Mesendoderm (in vitro differentiated cells): ENCODE results near the gene FAM135A.
"Not testable (repeated sequence)": the region's sequence is repeated elsewhere in the genome, so short reads cannot be mapped to it uniquely, and the experiment has no call there.

Source experiments
- DNase-seq: peaks from one replicate; pipeline ENCODE4 v3.0.0; 2013
- H2AK5ac ChIP-seq: 2 replicates; pipeline ENCODE4 v1.6.1; 2013; ENCODE audit warnings: low read length, inconsistent platforms
- H2BK120ac ChIP-seq: 2 replicates; pipeline ENCODE4 v1.6.1; 2013; ENCODE audit warnings: low read depth, mild to moderate bottlenecking, low read length, moderate library complexity, mixed read lengths
- H2BK15ac ChIP-seq: replicated peaks from 2 replicates; pipeline ENCODE4 v1.6.1; 2013; ENCODE audit warnings: low read depth, mild to moderate bottlenecking, moderate library complexity
- H2BK5ac ChIP-seq: 2 replicates; pipeline ENCODE4 v1.6.1; 2013; ENCODE audit warnings: low read length, inconsistent platforms
- H3K18ac ChIP-seq: 2 replicates; pipeline ENCODE4 v1.6.1; 2013; ENCODE audit warnings: mild to moderate bottlenecking, low read length, mixed read lengths
- H3K23ac ChIP-seq: one replicate; pipeline ENCODE4 v1.6.1; 2013; ENCODE audit warnings: low read length
- H3K27ac ChIP-seq: 2 replicates; pipeline ENCODE4 v1.5.1; 2013; ENCODE audit warnings: low read depth, mild to moderate bottlenecking, inconsistent platforms, low read length, moderate library complexity
- H3K27me3 ChIP-seq: 2 replicates; pipeline ENCODE4 v1.6.1; 2013; ENCODE audit warnings: low read length, control low read depth, mild to moderate bottlenecking, inconsistent platforms; ENCODE audit not compliant: insufficient read depth, poor library complexity
- H3K36me3 ChIP-seq: 2 replicates; pipeline ENCODE4 v1.6.1; 2013; ENCODE audit warnings: low read length, inconsistent platforms; ENCODE audit not compliant: control insufficient read depth, insufficient read depth
- H3K4ac ChIP-seq: one replicate; pipeline ENCODE4 v1.6.1; 2013; ENCODE audit warnings: low read depth, mild to moderate bottlenecking, low read length, moderate library complexity
- H3K4me1 ChIP-seq: 2 replicates; pipeline ENCODE4 v1.6.1; 2013; ENCODE audit warnings: low read depth, low read length, inconsistent platforms; ENCODE audit not compliant: control insufficient read depth
- H3K4me2 ChIP-seq: 2 replicates; pipeline ENCODE4 v1.6.1; 2013; ENCODE audit warnings: low read length
- H3K4me3 ChIP-seq: 2 replicates; pipeline ENCODE4 v1.5.1; 2013; ENCODE audit warnings: mild to moderate bottlenecking, low read length
- H3K56ac ChIP-seq: one replicate; pipeline ENCODE4 v1.6.1; 2013; ENCODE audit warnings: low read length
- H3K79me1 ChIP-seq: 2 replicates; pipeline ENCODE4 v1.6.1; 2013; ENCODE audit warnings: low read length, inconsistent platforms
- H3K79me2 ChIP-seq: 2 replicates; pipeline ENCODE4 v1.6.1; 2013; ENCODE audit warnings: mild to moderate bottlenecking, low read length; ENCODE audit not compliant: control insufficient read depth, insufficient read depth
- H3K9ac ChIP-seq: 2 replicates; pipeline ENCODE4 v1.6.1; 2013; ENCODE audit warnings: low read length, inconsistent platforms
- H4K5ac ChIP-seq: one replicate; pipeline ENCODE4 v1.6.1; 2013; ENCODE audit warnings: low read length
- H4K8ac ChIP-seq: one replicate; pipeline ENCODE4 v1.6.1; 2013; ENCODE audit warnings: low read depth, mild to moderate bottlenecking, control low read depth, low read length, moderate library complexity
- WGBS: extraction: QIAGEN DNeasy Blood & Tissue Kit; methylation state at CpG from one replicate; pipeline ENCODE4 v1.1.7; 2013; ENCODE audit warnings: low lambda C conversion rate, missing lambda C conversion rate; ENCODE audit not compliant: insufficient coverage; ENCODE audit errors: extremely low coverage; 5-methylcytosine and 5-hydroxymethylcytosine counted together

The FAM135A gene

DNA sequence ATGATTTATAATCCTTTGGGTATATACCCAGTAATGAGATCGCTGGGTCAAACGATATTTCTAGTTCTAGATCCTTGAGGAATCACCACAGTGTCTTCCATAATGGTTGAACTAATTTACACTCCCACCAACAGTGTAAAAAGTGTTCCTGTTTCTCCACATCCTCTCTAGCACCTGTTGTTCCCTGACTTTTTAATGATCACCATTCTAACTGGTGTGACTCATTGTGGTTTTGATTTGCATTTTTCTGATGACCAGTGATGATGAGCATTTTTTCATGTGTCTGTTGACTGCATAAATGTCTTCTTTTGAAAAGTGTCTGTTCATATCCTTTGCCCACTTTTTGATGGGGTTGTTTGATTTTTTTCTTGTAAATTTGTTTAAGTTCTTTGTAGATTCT is 40.6 kb downstream of the FAM135A start:
- not testable (repeated sequence) for H3K18ac ChIP-seq, H3K27ac ChIP-seq, DNase-seq, H2BK120ac ChIP-seq, H3K27me3 ChIP-seq, H4K5ac ChIP-seq, H3K4me2 ChIP-seq, H3K23ac ChIP-seq, H2BK15ac ChIP-seq, H3K56ac ChIP-seq, H3K36me3 ChIP-seq, H3K4me3 ChIP-seq, H4K8ac ChIP-seq, H3K9ac ChIP-seq, H3K79me2 ChIP-seq, H2BK5ac ChIP-seq, H3K4ac ChIP-seq, H3K4me1 ChIP-seq, H3K79me1 ChIP-seq, H2AK5ac ChIP-seq
- no CpG with 5 or more reads among the region's 2 CpGs for WGBS

DNA sequence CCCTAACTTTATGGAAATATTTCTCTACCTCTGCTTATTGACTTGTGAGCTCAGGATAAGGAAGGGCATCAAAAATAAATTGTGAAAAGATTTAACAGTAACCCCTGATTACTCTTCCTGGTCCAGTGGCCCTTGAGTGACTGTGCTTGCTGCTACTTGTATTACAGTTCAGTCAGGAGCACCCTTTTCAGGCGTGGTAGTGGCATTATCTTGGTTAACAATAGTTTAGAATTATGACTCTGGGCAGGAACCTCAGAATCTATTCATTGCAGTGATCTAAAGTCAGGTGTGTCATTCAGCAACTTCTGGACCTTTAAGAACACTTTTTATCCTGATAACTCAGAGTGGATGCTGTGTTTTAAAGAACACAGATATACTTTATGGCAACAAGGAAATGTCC is 43.4 kb downstream of the FAM135A start:
- Histone ChIP-seq H3K23ac (no peak overlapping the region), H3K18ac (no peak overlapping the region), H3K27me3 (no peaks in the 10 kb centered on the region), H3K9ac (no peak overlapping the region), H3K4ac (no peak overlapping the region), H3K27ac (no peak overlapping the region), H3K4me3 (no peak overlapping the region), H4K5ac (no peak overlapping the region), H3K36me3 (no peaks in the 10 kb centered on the region), H3K79me2 (no peaks in the 10 kb centered on the region), H3K79me1 (no peaks in the 10 kb centered on the region), H3K4me1 (no peaks in the 10 kb centered on the region), H4K8ac (no peak overlapping the region), H2BK120ac (no peak overlapping the region), H3K4me2 (no peak overlapping the region), H2BK15ac (no peak overlapping the region), H2AK5ac (no peak overlapping the region), H3K56ac (no peak overlapping the region), H2BK5ac (no peak overlapping the region)
- WGBS, result no CpG with 5 or more reads among the region's 1 CpG
- DNase-seq, result no peak

DNA sequence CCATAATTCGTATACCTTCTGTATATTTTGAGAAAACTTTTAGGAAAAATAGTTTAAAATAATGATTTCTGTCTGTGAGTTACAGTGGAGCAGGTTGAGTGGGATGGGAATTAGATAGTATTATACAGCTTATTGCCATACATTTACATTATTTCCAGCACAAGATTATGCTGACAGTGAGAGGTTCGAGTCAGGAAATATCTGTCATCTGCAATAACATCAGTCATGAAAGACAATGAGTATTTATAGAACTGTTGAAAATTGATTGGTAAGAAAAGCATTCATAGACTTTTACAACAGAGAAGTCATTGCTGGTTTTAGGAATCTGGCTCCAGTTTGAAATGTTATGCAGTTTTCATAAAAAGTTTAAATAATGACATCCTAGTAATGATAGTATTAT is 45.9 kb downstream of the FAM135A start:
- H3K4me3 ChIP-seq, result no peak overlapping the region
- H3K36me3 ChIP-seq, result no peaks in the 10 kb centered on the region
- no peak overlapping the region for H3K4ac ChIP-seq
- no peak overlapping the region for H4K8ac ChIP-seq
- H2BK5ac ChIP-seq, result no peak overlapping the region
- no peak overlapping the region for H3K4me2 ChIP-seq
- H3K27me3 ChIP-seq, result no peaks in the 10 kb centered on the region
- no peaks in the 10 kb centered on the region for H3K79me1 ChIP-seq
- no peak overlapping the region for H2BK15ac ChIP-seq
- no peak overlapping the region for H4K5ac ChIP-seq
- H2BK120ac ChIP-seq, result no peak overlapping the region
- WGBS, result 100% methylated on average over 1 of the region's 2 CpGs
- no peak overlapping the region for H3K56ac ChIP-seq
- H2AK5ac ChIP-seq, result no peak overlapping the region
- no peaks in the 10 kb centered on the region for H3K4me1 ChIP-seq
- no peak for DNase-seq
- no peak overlapping the region for H3K9ac ChIP-seq
- H3K27ac ChIP-seq, result no peak overlapping the region
- no peak overlapping the region for H3K18ac ChIP-seq
- H3K23ac ChIP-seq, result no peak overlapping the region
- no peaks in the 10 kb centered on the region for H3K79me2 ChIP-seq

DNA sequence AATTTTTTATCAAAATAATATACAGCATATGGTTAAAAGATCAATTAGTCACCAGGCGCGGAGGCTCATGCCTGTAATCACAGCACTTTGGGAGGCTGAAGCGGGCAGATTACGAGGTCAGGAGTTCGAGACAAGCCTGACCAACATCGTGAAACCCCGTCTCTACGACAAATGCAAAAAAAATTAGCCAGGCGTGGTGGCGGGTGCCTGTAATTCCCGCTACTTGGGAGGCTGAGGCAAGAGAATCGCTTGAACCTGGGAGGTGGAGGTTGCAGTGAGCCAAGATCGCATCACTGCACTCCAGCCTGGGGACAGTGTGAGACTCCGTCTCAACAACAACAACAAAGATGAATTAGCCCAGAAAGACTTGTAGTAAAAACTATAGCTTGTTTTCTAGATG is 46.4 kb downstream of the FAM135A start:
- not testable (repeated sequence) for H3K9ac ChIP-seq, H3K18ac ChIP-seq, H3K56ac ChIP-seq, H3K4me3 ChIP-seq, H2AK5ac ChIP-seq, H3K79me1 ChIP-seq, H4K8ac ChIP-seq, H4K5ac ChIP-seq, DNase-seq, H3K23ac ChIP-seq, H2BK5ac ChIP-seq, H3K4ac ChIP-seq, H3K4me2 ChIP-seq, H2BK15ac ChIP-seq, H2BK120ac ChIP-seq, H3K79me2 ChIP-seq, H3K27me3 ChIP-seq, H3K36me3 ChIP-seq, H3K4me1 ChIP-seq, H3K27ac ChIP-seq
- WGBS, result no CpG with 5 or more reads among the region's 14 CpGs

DNA sequence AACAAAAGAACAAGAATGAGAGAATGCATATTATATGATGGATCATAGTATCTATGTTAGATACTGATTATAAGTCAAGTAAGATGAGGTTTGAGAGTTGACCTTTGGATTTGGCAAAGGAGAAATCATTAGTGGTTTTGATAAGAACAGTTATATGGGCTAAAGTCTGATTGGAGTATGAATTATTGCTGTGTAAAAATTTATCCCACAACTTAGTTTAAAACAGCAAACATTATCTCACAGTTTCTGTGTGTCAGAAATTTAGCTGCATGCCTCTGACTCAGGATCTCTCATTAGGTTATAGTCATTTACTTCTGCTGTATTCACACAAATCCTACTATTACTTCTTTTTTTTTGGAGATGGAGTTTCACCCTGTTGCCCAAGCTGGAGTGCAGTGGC is 56.7 kb downstream of the FAM135A start:
- Histone ChIP-seq H2BK5ac (no peak overlapping the region), H3K4me3 (no peak overlapping the region), H3K79me1 (no peaks in the 10 kb centered on the region), H2AK5ac (no peak overlapping the region), H3K23ac (no peak overlapping the region), H3K4ac (no peak overlapping the region), H2BK15ac (no peak overlapping the region), H3K56ac (no peak overlapping the region), H2BK120ac (no peak overlapping the region), H3K4me2 (no peak overlapping the region), H3K4me1 (no peaks in the 10 kb centered on the region), H3K27ac (no peak overlapping the region), H3K9ac (no peak overlapping the region), H3K18ac (no peak overlapping the region), H4K5ac (no peak overlapping the region), H3K27me3 (no peaks in the 10 kb centered on the region), H3K79me2 (no peaks in the 10 kb centered on the region), H4K8ac (no peak overlapping the region), H3K36me3 (no peaks in the 10 kb centered on the region)
- DNase-seq, result no peak

DNA sequence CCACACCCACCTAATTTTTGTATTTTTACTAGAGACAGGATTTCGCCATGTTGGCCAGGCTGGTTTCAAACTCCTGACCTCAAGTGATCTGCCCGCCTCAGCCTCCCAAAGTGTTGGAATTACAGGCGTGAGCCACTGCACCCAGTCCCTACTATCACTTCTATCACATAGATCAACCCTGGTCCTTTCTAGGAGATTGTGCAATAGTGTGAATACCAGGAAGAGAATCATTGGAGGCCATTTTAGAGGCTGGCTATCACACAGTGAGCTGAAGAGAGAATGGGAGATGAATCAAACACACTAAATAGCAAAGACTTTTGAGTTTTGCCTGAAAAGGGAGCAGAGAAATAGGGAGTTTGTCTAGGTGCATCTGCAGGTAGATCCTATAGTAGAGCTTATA is 57.2 kb downstream of the FAM135A start:
- H2AK5ac ChIP-seq, H3K27me3 ChIP-seq, H4K5ac ChIP-seq, H3K4me2 ChIP-seq, H2BK120ac ChIP-seq, H2BK5ac ChIP-seq, H3K23ac ChIP-seq, H3K36me3 ChIP-seq, H4K8ac ChIP-seq, H3K4me3 ChIP-seq, H3K18ac ChIP-seq, H3K27ac ChIP-seq, H3K56ac ChIP-seq, H3K9ac ChIP-seq, H3K79me1 ChIP-seq, H2BK15ac ChIP-seq, DNase-seq, H3K4ac ChIP-seq, H3K4me1 ChIP-seq, H3K79me2 ChIP-seq: not testable (repeated sequence)
- WGBS, result no CpG with 5 or more reads among the region's 3 CpGs
